ENCODE data around the gene CASP14.
A peak's percentile ranks its signal among the peaks of the same experiment; 100 is the strongest.
"Not testable (repeated sequence)": the region's sequence is repeated elsewhere in the genome, so short reads cannot be mapped to it uniquely, and the experiment has no call there.

Gene CASP14

GRCh38 chr19:15072930-15073647 is 23.8 kb downstream of the CASP14 start:
- no peak for FAIRE-seq

DNA sequence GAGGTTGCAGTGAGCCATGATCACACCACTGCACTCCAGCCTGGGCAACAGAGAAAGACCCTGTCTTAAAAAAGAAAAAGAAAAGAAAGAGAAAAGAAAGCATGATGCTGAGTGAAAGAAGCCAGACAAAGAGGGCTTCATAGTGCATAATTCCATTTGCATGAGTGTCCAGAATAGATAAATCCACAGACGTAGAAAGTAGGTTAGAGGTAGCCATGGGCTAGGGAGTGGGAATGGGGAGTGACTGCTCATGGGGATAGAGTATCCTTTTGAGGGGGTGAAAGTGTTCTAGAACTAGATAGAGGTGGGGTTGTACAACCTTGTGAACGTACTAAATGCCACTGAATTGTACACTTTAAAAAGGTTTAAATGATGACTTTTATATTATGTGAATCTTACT is 25.1 kb downstream of the CASP14 start:
- no peak for FAIRE-seq

DNA sequence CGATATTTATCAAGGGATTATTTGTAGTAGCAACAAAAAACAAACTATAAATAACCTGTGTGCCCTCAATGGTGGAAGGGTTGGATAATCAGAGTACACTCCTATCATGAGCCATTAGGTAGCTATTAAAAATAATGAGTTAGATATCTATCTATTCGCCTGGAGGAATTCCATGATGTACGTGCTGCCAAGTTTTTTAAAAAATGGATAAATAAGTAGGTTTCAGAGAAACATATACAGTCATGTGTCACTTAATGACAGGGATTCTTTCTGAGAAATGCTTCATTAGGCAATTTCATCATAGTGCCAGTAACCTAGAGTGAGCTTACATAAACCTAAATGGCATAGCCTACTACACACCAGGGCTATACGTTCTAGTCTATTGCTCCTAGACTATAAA is 26.5 kb downstream of the CASP14 start:
- no peak for FAIRE-seq

GRCh38 chr19:15080002-15080401 is 30.7 kb downstream of the CASP14 start:
- FAIRE-seq = not testable (repeated sequence)

- no peak for FAIRE-seq
These were observed 32.6 kb downstream of the CASP14 start, which contains the start of gene OR1I1 for GRCh38 chr19:15081911-15082310. OR1I1 (plus strand) TSS chr19:15082211; CDS start chr19:15087066, 4,855 bp downstream.

DNA sequence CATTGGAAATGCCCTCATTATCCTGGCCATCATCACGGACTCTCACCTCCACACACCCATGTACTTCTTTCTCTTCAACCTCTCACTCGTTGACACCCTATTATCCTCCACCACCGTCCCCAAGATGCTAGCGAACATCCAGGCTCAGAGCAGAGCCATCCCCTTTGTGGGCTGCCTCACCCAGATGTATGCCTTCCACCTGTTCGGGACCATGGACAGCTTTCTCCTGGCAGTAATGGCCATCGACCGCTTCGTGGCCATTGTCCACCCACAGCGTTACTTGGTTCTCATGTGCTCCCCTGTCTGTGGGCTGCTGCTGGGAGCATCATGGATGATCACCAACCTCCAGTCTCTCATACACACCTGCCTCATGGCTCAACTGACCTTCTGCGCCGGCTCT is 37.9 kb downstream of the CASP14 start:
- no peak for FAIRE-seq

DNA sequence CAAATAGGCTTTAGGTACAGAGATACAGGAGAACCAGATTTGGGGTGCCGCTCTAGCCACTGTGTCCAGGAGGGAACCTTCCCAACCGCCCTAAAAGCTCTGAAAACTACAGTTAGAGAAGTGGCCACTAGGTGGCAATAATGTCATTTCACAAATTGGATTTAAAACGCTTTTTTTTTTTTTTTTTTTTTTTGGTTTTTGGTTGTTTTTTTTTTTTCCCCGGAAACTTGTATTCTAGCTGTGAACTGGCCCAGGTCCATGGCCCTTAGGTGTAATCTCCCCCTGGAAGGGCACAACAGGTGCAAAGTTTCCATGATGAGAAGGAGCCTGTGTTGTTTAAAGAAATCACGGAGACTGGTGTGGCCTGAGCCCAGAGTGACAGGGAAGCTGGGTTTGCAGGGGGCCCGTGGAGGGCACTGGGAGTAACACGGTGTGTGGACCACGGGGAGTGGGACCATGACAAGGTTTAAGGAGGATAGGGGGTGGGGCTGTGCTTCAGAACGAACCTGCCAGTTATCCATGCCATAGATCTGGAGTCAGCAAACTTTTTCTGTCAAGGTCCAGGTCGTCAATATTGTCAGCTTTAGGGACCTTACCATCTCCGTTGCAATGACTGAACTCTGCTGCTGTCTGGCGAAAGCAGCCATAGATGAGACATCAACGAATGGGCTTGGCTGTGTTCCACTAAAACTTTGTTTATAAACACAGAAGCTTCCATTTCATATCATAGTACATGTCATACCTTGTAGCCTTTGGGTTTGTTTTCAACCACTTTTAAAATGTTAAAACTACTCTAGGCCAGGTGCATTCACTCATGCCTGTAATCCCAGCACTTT is 42.9 kb downstream of the CASP14 start:
- peak; percentile 61 for FAIRE-seq

DNA sequence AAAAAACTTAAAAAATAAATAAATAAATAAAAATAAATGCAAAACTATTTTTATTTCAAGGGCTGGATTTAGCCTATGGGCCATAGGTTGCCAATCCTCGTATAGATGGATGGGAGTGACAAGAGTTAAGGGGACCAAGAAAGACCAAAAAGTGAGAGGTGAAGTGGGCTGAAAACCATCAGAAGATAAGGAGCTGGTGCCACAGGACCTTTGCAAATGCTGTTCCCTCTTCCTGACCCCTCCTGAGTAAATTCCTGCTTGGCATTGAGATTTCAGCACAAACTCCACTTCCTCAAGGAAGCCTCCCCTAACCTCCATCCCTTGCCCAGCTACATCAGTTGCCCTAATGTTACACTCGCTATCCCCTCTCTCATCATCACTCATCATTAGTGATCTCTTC is 43.7 kb downstream of the CASP14 start:
- no peak for FAIRE-seq

- FAIRE-seq = no peak
These were observed 46.9 kb downstream of the CASP14 start for GRCh38 chr19:15096223-15096622.

DNA sequence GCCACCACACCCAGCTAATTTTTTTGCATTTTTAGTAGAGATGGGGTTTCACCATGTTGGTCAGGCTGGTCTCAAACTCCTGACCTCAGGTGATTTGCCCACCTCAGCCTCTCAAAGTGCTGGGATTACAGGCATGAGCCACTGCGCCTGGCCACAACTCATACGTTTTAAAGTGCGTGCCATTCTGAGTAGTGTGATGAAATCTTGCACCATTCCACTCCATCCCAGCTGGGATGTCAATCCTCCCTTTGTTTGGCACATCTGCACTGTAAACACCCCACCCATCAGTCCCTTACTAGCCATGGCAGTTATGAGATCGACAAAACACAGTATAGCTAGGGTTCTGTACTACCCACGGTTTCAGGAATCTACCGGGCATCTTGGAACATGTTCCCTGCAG is 48.7 kb downstream of the CASP14 start:
- FAIRE-seq = not testable (repeated sequence)

DNA sequence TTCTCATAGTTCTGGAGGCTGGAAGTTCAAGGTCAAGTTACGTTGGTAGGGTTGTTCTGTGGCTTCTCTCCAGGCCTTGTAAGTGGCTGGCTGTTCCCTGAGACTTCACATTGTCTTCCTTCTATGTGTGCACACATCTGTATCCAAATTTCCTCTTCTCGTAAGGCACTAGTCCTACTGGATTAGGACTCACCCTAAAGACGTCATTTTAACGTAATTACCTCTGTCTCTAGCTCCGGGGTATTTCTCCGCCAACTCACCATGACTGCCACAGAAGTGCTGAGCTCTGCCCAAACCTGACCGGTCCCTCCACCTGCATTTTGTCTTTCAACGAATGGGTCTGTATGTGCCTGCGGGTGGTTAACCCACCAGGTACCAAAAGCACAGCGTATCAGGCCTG is 49.2 kb downstream of the CASP14 start:
- FAIRE-seq = no peak

- FAIRE-seq = no peak
These were observed 49.8 kb downstream of the CASP14 start for GRCh38 chr19:15099017-15099582.

DNA sequence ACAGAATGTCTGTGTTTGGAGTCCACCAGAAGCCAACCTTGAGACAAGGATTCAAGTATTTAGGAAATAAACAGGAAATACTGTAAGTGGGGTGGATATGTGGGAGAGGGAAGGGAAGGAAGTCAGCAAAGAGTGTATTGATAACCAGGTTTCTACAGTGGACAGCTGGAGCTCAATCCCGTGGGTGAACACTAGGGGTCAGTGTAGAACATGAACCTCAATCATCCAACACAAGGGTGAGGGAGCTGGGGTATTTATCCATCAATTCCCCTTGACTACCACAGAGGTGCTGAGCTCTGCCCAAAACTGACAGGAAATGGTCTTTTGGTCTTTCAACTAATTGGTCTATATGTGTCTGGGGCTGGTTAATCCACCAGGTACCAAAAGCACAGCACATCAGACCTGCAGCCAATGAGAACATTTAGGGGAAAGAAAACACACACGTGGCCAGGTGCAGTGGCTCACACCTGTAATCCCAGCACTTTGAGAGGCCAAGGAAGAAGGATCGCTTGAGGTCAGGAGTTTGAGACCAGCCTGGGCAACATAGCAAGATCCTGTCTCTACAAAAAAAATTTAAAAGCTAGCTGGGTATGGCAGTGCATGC is 52.3 kb downstream of the CASP14 start:
- no peak for FAIRE-seq

DNA sequence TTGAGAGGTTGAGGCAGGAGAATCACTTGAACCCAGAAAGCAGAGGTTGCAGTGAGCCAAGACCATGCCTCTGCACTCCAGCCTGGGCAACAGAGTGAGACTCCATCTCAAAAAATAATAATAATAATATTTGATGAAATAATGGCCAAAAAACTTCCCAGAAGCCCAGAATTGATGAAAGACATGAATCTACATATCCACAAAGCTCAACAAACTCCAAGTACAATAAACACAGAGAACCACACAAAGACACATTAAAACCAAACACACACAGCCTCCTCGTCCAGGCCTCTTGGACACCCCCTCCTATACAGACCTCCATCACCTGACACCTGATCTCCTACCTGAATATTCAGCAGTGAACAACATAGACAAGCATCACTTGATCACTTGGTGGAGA is 54.7 kb downstream of the CASP14 start:
- no peak for FAIRE-seq

DNA sequence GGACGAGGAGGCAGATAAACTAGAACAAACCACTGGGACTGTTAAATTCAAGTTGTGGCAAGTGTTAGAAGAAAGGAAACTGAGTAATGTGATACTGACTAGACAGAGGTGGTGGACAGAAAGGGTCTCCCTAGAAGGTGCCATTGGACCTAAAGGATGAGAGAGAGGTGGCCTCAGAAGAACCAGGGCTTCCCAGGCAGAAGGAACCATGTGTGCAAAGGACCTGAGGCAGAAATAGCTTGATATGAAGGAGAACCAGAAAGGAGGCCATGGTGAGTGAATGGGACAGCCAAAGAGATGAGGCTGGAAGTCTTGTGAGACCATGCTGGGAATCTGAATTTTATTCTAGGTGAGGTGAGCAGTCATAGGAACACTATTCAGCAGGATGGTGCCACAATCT is 55.1 kb downstream of the CASP14 start:
- no peak for FAIRE-seq

DNA sequence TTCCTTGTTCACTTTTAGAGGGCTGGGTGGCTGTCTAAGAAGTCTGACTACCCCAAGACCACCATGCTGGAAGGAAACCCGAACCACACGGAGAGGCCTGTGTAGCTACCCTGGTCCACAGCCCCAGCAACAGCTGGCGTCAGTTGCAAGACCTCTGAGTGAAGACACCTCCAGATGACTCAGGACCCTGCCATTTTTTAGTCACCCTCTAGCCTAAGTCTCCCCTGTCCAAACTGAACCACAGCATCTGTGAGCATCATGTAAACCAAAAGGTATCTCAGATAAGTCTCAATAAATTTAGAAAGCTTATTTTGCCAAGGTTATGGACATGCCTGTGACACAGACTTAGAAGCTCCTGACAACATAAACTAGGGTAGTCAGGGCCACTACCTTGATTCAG is 55.8 kb downstream of the CASP14 start:
- FAIRE-seq = no peak

DNA sequence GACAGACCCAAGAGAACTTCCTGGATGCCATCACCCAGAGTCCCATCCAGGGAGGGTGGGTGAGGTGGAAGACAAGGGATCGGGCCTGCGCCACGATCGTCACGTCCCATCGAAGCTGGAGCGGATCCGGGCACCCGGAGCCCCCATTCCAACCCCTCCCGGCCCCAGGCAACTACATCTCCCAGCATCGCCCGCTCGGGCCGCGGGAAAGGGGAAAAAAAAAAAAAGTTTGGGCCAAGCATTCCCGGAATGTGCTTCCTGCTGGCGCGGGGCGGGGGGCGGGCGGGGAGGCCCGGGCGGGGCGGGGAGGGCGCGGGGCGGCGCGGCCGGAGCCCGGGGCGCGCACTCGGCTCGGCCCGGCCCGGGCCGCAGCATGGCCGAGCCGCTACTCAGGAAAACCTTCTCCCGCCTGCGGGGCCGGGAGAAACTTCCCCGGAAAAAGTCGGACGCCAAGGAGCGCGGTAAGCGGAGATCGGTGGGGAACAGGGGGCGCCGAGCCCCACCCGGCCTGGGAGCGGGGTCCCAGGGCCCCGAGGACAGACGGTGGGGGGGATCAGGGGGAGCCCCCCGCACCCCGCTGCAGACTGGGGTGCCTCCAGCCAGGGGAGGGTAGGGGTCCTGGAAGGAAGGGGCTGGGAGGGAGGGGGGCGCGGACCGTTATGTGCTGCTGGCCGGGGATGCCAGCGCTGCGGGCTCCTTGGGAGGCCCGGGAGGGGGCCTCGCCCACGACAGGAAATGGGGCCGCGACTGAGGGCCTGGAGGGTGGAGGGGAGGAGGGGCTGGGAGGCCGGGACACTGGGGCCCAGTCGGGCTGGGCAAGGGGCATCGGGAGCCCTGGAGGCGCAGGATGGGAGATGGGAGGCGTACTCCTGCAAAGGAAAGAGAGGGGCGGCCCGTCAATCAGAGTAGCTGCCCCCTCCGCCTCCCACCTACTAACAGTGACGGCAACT is 58.1 kb downstream of the CASP14 start, which contains the start of gene SYDE1:
TSS of gene SYDE1 (plus strand) at position 341 of the 950 bp plus-strand sequence. CDS start at position 374, 33 bp downstream.
- no peak for FAIRE-seq

All from islet of Langerhans (tissue), 1 donor.